ENCODE results near the gene FRMPD1. TPM values are rescaled to one million over a fixed set of nuclear protein-coding genes. Genes with fewer than 3 reads are reported as not detected.

FRMPD1 gene, protein sequence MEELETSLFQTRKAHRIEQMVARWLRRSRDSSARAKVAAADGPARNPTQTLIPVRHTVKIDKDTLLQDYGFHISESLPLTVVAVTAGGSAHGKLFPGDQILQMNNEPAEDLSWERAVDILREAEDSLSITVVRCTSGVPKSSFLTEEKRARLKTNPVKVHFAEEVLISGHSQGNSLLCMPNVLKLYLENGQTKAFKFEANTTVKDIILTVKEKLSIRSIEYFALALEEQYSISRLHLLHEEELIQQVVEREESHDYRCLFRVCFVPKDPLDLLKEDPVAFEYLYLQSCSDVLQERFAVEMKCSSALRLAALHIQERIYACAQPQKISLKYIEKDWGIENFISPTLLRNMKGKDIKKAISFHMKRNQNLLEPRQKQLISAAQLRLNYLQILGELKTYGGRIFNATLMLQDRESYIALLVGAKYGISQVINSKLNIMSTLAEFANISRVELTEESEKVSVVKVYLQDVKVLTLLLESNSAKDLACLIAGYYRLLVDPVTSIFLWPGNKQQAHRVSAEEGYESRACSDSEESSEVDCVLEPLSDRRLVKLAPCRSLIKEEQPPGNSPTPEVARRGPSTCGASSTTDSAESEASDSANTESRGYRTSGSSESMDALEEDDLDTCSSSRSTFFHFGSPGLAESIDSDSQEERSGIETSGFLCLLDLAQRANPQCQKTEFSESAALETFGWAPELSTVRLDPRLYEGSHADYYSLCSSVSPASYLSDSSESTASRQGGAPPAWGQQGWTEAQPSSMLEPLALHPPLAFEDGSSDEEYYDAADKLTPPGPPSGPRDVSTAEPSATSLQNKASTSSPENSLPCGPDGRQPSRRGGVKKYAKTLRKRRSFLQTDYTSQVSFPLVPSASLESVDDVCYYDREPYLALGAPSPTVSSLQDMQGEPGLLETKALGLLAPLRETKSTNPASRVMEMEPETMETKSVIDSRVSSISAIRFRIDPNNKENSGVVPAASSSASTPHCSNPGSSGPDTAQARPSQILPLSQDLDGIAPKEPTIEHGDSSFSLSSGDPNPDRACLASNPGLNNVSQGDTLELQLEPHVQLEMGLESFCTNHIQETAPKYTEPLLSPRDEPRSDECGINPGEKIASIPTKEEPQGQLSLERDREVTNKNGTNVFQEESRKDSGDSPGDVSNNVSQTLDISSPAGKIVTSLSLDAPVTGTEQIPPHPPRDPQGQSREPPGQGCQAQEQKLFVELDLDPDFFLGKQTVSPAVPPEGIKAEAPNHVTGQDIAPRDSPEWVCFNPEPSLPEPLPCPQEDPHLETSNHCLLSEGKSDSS (N-terminal part only)
- total RNA-seq: not detected

DNA sequence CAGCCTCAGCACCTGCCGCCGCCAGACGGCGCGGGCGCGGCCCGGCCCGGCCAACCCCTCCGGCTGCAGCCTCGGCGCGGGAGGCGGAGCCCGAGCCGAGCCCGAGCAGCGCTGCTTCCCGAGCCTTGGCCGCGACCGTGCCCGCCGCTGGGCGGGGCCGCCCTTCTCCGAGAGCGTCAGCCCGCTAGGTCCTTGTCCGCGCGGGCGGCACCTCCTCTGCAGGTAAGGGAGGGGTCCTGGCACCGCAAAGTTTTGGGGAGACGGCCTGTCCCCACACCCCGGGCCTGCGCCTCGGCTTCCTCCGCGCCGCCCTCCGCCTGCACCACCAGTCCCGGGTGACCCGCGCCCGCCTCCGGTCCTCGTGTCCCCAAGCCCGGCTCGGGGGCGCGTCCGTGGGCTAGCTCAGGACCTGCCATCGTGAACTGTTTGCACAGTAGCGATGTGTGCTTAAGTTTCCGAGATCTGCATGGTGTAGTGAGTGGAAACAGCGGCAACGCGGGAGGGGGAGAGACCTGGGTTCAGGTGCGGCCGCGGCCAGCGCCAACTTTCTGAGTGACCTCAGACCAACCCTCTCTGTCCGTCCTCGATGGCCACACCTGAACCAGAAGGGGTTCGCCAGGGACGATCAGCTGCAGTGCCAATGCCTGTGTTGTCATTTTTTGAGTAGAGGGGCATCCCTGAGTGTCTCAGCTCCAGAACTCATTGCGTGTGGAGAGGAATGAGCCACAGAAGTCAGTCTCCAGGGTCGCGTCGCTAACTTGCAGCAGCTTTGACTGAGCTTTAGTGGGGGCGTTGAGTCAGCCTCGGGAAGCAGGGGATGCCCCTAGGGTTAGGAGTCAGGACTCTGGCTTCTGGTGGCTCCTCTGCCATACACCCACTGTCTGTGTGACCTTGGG is at the start of gene FRMPD1:
TSS of gene FRMPD1 (plus strand) at position 82 of the 896 bp plus-strand sequence. CDS start 41,688 bp downstream, outside the sequence.

GRCh38 chr9:37753489-37754190 is 102.9 kb downstream of the FRMPD1 start, which contains the start of gene TRMT10B:
TRMT10B (plus strand) TSS chr9:37753805; CDS start chr9:37761932, 8,127 bp downstream.

GRCh38 chr9:37784616-37785483 is 134.1 kb downstream of the FRMPD1 start, which contains the start of gene EXOSC3:
EXOSC3 (minus strand) TSS chr9:37785064; CDS start chr9:37785044, 20 bp downstream.

Other genes starting within 250 kb of the FRMPD1 start
- gene GRHPR, start 228.3 kb upstream of the FRMPD1 start, total RNA-seq: 100 to 1,000 TPM; 169 to 194 TPM
- 1 to 10 TPM; 7.7 to 8.6 TPM for gene ZBTB5, start 185.5 kb upstream of the FRMPD1 start, total RNA-seq
- gene POLR1E, start 165.0 kb upstream of the FRMPD1 start, total RNA-seq: 10 to 100 TPM; 13.8 to 30.3 TPM
- gene FBXO10, start 74.6 kb upstream of the FRMPD1 start, total RNA-seq: 10 to 100 TPM; 20.6 to 27.0 TPM
- 100 to 1,000 TPM in 1 of 2 donors, 10 to 100 TPM in 1; 68.5 to 162 TPM for gene TOMM5, start 58.4 kb upstream of the FRMPD1 start, total RNA-seq
- gene TRMT10B, start 102.9 kb downstream of the FRMPD1 start, total RNA-seq: 1 to 10 TPM; 1.4 to 2.3 TPM
- 10 to 100 TPM; 21.0 to 37.3 TPM for gene EXOSC3, start 134.1 kb downstream of the FRMPD1 start, total RNA-seq
- gene DCAF10, start 149.8 kb downstream of the FRMPD1 start, total RNA-seq: 10 to 100 TPM; 13.8 to 19.3 TPM

All from melanocyte of skin (primary cell).